Small intestine (tissue), 7 donors: ENCODE data around the gene TBC1D20. TPM values are rescaled to one million over a fixed set of nuclear protein-coding genes. Genes with fewer than 3 reads are reported as not detected.

ENCODE experiments used
- DNase-seq, 2 donors: peaks; one replicate each; pipeline versions ENCODE4 v3.0.0 to v3.0.0-alpha.2; 2013
- FAIRE-seq: peaks from 2 replicates; lab custom pipeline; 2012; peaks lifted over from hg19 to GRCh38; lab: Jason Lieb, UNC
- H3K27ac ChIP-seq, 3 donors: one replicate each; pipeline ENCODE4 v1.5.1; 2013; ENCODE audit warnings: low read length in 2 of 3, mild to moderate bottlenecking in 2 of 3, control low read depth in 1 of 3, inconsistent platforms in 1 of 3, low read depth in 1 of 3, moderate library complexity in 1 of 3
- H3K27me3 ChIP-seq, 3 donors: one replicate each; pipeline ENCODE4 v1.6.1; 2013; ENCODE audit warnings: low read length in 3 of 3, inconsistent platforms in 1 of 3; ENCODE audit not compliant: control insufficient read depth in 3 of 3, insufficient read depth in 3 of 3
- H3K36me3 ChIP-seq, 3 donors: one replicate each; pipeline ENCODE4 v1.6.1; 2013; ENCODE audit warnings: low read length in 3 of 3, inconsistent platforms in 1 of 3, low read depth in 1 of 3, mild to moderate bottlenecking in 1 of 3, moderate library complexity in 1 of 3; ENCODE audit not compliant: control insufficient read depth in 3 of 3, insufficient read depth in 2 of 3
- H3K4me1 ChIP-seq, 3 donors: one replicate each; pipeline ENCODE4 v1.6.1; 2013; ENCODE audit warnings: low read length in 2 of 3, inconsistent platforms in 1 of 3, low read depth in 1 of 3, mild to moderate bottlenecking in 1 of 3, moderate library complexity in 1 of 3; ENCODE audit not compliant: control insufficient read depth in 3 of 3, insufficient read depth in 2 of 3
- H3K4me3 ChIP-seq, 3 donors: one replicate each; pipeline ENCODE4 v1.5.1; 2013; ENCODE audit warnings: low read length in 3 of 3, control low read depth in 1 of 3, inconsistent platforms in 1 of 3, low read depth in 1 of 3, mild to moderate bottlenecking in 1 of 3, moderate library complexity in 1 of 3
- H3K9me3 ChIP-seq, 2 donors: one replicate each; pipeline ENCODE4 v1.6.1; 2013; ENCODE audit warnings: low read depth in 1 of 2, low read length in 1 of 2; ENCODE audit not compliant: control insufficient read depth in 2 of 2, insufficient read depth in 1 of 2
- WGBS, 3 donors: extraction: QIAGEN DNeasy Blood & Tissue Kit; methylation state at CpG; one replicate each; pipeline ENCODE4 v1.1.7; 2013; 5-methylcytosine and 5-hydroxymethylcytosine counted together
- polyA plus RNA-seq, 4 donors: library from polyadenylated mRNA; stranded (reverse) in 3 of 4; unstranded in 1 of 4; fragments of 200-250 nt in 3 of 4; fragments of 120-200 nt in 1 of 4; gene quantifications; one replicate each; pipeline versions ENCODE4 v1.2.1 to v1.2.3, GENCODE V29; 2013
- donor health status: healthy with polysubstance abuse.
- donor health status: control.
- donor health status: control.
- donor health status: Bipolar disorder and iron deficiency.
- donor health status: healthy.

TBC1D20 gene
- polyA plus RNA-seq, 4 donors: 13.1 to 28.7 (median 14.8) TPM

DNA sequence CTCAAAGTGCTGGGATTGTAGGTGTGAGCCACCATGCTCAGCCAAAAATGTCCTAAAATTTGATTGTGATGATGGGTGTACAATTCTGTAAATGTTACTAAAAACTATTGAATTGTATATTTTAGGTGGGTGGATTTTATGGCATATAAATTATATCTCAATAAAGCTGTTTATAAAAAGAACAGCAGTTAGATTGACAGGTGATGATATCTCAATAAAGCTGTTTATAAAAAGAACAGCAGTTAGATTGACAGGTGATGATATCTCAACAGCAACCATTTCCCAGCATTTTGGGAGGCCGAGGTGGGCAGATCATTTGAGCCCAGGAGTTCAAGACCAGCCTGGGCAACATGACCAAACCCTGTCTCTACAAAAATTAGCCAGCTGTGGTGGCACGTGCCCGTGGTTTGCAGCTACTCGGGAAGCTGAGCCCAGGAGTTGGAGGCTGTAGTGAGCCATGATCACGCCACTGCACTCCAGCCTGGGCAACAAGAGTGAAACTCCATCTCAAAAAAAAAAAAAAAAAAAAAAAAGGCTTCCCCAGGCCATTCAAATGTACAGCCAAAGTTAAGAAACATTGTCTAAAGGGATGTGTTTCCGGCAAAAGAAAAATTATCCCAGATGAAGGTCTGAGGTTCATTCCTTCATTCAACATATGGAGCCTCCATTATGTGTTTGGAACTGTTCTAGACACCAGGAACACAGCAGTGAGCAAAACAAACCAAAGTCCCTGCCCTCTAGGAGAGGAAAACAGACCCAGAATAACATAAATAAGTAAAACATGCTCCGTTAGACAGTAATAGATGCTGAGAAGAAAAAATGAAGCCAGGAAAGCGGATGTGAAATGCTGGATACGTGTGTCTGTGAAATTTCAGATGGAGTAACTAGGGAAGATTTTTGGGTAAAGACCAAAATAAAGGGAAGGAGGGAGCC, 55.9 kb downstream of the TBC1D20 start:
- H3K4me1 ChIP-seq: peaks cover 5 to 21% (median 19%) of the 10 kb centered on the region in 3 donors
- peak overlapping the region in 1 of 3 donors; percentile 92 for H3K27ac ChIP-seq
- H3K36me3 ChIP-seq: peaks cover 0 to 12% (median 2%) of the 10 kb centered on the region in 3 donors
- H3K9me3 ChIP-seq: peaks cover 0 to 5% of the 10 kb centered on the region in 2 donors
- no peaks in the 10 kb centered on the region for H3K27me3 ChIP-seq
- DNase-seq (no peak), FAIRE-seq (no peak)
- WGBS, 3 donors: 82 to 86% (median 84%) methylated on average over 9 of the region's 9 CpGs
- no peak overlapping the region for H3K4me3 ChIP-seq

- Histone ChIP-seq H3K36me3 (no peaks in the 10 kb centered on the region), H3K27ac (no peak overlapping the region), H3K27me3 (no peaks in the 10 kb centered on the region), H3K4me3 (no peak overlapping the region), H3K9me3 (peaks cover 0 to 5% of the 10 kb centered on the region in 2 donors), H3K4me1 (peaks cover 2 to 13% (median 7%) of the 10 kb centered on the region in 3 donors)
- WGBS, 3 donors: 80 to 94% (median 90%) methylated on average over 4 of the region's 4 CpGs
- FAIRE-seq (no peak), DNase-seq (no peak)
Observed at GRCh38 chr20:404088-404487, 58.2 kb downstream of the TBC1D20 start.

- Histone ChIP-seq H3K9me3 (peaks cover 0 to 5% of the 10 kb centered on the region in 2 donors), H3K4me1 (peaks cover 2 to 11% (median 7%) of the 10 kb centered on the region in 3 donors), H3K27me3 (no peaks in the 10 kb centered on the region), H3K36me3 (no peaks in the 10 kb centered on the region), H3K27ac (no peak overlapping the region), H3K4me3 (no peak overlapping the region)
- WGBS, 3 donors: 93 to 100% (median 97%) methylated on average over 3 of the region's 3 CpGs
- no peak for FAIRE-seq
- DNase-seq: no peak
Observed at GRCh38 chr20:403582-403957, 58.8 kb downstream of the TBC1D20 start.

DNA sequence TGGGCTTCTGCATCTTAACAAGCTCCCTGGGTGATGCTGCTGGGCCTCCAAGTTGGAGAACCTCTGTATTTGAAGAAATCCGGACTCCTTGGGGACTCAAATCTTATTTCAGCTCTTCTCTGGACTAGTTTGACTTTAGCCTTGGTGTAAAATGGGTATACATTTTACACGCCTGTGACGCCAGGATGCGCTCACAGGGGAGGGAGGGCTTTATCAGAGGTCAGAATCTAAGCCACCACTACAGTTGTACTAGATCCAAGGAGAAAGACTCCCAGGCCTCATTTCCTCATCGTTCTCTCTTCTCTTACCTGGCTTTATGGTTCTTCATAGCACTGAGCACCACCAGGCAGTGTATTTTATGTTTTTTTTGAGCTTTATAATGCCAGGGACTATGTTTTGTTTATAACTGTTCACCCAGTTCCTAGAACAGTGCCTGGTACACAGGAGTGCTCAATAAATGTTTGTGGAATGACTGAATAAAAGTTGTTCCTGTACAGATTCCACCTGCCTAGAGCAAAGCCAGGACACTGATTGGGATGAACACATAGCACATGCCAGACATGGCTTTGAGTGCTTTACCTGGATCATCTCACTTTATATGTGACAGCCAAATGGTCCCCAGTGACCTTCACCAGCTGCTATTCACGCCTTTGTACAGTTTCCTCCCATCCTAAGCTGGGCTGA, 59.3 kb downstream of the TBC1D20 start:
- no peaks in the 10 kb centered on the region for H3K36me3 ChIP-seq
- DNase-seq (no peak), FAIRE-seq (no peak)
- H3K9me3 ChIP-seq: peaks cover 0 to 5% of the 10 kb centered on the region in 2 donors
- H3K27me3 ChIP-seq: no peaks in the 10 kb centered on the region
- WGBS, 3 donors: 86 to 96% (median 90%) methylated on average over 6 of the region's 6 CpGs
- no peak overlapping the region for H3K4me3 ChIP-seq
- no peak overlapping the region for H3K27ac ChIP-seq
- peaks cover 2 to 11% (median 7%) of the 10 kb centered on the region in 3 donors for H3K4me1 ChIP-seq

GRCh38 chr20:402496-402885, 59.8 kb downstream of the TBC1D20 start:
- H3K27me3 ChIP-seq: no peaks in the 10 kb centered on the region
- H3K27ac ChIP-seq: peak overlapping the region in 1 of 3 donors; percentile 87
- peaks cover 2 to 11% (median 7%) of the 10 kb centered on the region in 3 donors for H3K4me1 ChIP-seq
- H3K36me3 ChIP-seq: no peaks in the 10 kb centered on the region
- FAIRE-seq (no peak), DNase-seq (no peak)
- 63 to 80% (median 80%) methylated on average over 2 of the region's 2 CpGs for WGBS, 3 donors
- H3K4me3 ChIP-seq: no peak overlapping the region
- H3K9me3 ChIP-seq: peaks cover 0 to 5% of the 10 kb centered on the region in 2 donors

- 37 to 60% (median 57%) methylated on average over 9 of the region's 9 CpGs for WGBS, 3 donors
- H3K36me3 ChIP-seq: no peaks in the 10 kb centered on the region
- FAIRE-seq: no peak
Observed at GRCh38 chr20:401682-402495, 60.4 kb downstream of the TBC1D20 start.

GRCh38 chr20:400454-401275, 61.7 kb downstream of the TBC1D20 start:
- DNase-seq (peak in 1 of 2 donors; percentile 18), FAIRE-seq (no peak)
- no peak overlapping the region for H3K4me3 ChIP-seq
- peaks cover 0 to 7% (median 6%) of the 10 kb centered on the region in 3 donors for H3K4me1 ChIP-seq
- no peaks in the 10 kb centered on the region for H3K27me3 ChIP-seq
- H3K9me3 ChIP-seq: peaks cover 0 to 5% of the 10 kb centered on the region in 2 donors
- peaks cover 0 to 6% (median 0%) of the 10 kb centered on the region in 3 donors for H3K36me3 ChIP-seq
- H3K27ac ChIP-seq: peak overlapping the region in 1 of 3 donors; percentile 37
- WGBS, 3 donors: 42 to 61% (median 51%) methylated on average over 5 of the region's 5 CpGs

More at GRCh38 chr20:401682-402495, 60.4 kb downstream of the TBC1D20 start:
- peak; percentile 85 to 91 for DNase-seq
- Histone ChIP-seq H3K27me3 (no peaks in the 10 kb centered on the region), H3K27ac (peak overlapping the region in 2 of 3 donors; percentile 84 to 87), H3K4me3 (no peak overlapping the region), H3K9me3 (peaks cover 0 to 5% of the 10 kb centered on the region in 2 donors), H3K4me1 (peaks cover 0 to 7% (median 6%) of the 10 kb centered on the region in 3 donors)
